GM19043 (cell line): ENCODE measurements around the gene ARPIN.

Source experiments
- ATAC-seq: cut with Tn5 transposase; IDR thresholded peaks from one replicate; pipeline ENCODE4 v1.9.1; 2021; ENCODE audit warnings: low read depth; ENCODE audit not compliant: unreplicated experiment

Gene ARPIN

DNA sequence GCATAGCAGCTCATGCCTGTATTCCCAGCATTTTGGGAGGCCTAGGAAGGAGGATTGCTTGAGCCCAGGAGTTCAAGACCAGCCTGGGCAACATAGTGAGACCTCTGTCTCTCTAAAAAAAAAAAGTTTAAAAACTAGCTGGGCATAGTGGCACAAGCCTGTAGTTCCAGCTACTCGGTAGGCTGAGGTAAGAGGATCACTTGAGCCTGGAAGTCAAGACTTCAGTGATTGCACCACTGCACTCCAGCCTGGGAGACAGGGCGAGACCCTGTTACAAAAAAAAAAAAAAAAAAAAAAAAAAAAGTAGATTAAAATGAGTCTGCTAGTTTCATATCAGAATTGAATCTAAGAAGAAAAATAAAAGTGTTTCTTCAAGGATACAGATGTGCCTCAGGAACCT, 65.7 kb downstream of the ARPIN start:
- ATAC-seq = no peak

- no peak for ATAC-seq
Observed at GRCh38 chr15:89845305-89845893, 67.4 kb downstream of the ARPIN start.
